IMR-90 (cell line): ENCODE measurements around the gene OR6V1. TPM values are rescaled to one million over a fixed set of nuclear protein-coding genes. Genes with fewer than 3 reads are reported as not detected.

Source experiments
- ATAC-seq: fragments of 200-7000 bp; cut with Tn5 transposase; 2 replicates; pipeline ENCODE4 v1.9.1; 2020; ENCODE audit warnings: low read depth, mild to moderate bottlenecking, moderate library complexity
- BruUV-seq: library from RNA; stranded (reverse); fragments of 400-500 nt; replicated peaks from 2 replicates; lab custom pipeline; 2021; lab: Mats Ljungman, UMichigan
- CTCF ChIA-PET: fragments of 300-600 bp; formaldehyde crosslinking; extraction: SDS; loops from one replicate; lab custom pipeline; 2021; ENCODE audit warnings: antibody characterized with exemption; lab: Yijun Ruan, JAX
- POLR2A ChIA-PET: fragments of 300-600 bp; sonication (Branson Sonifier 250); formaldehyde crosslinking; loops from one replicate; lab custom pipeline; 2022; ENCODE audit warnings: antibody characterized with exemption; ENCODE audit not compliant: unreplicated experiment; lab: Charles Lee
- DNase-seq: peaks from one replicate; pipeline ENCODE4 v3.0.0; 2013
- H2AFZ ChIP-seq: replicated peaks from 2 replicates; pipeline ENCODE3; 2013; ENCODE audit warnings: low read length, mild to moderate bottlenecking; ENCODE audit not compliant: poor library complexity
- H2AK5ac ChIP-seq: 2 replicates; pipeline ENCODE4 v1.6.1; 2013; ENCODE audit warnings: low read depth, low read length, inconsistent platforms
- H2AK9ac ChIP-seq: replicated peaks from 2 replicates; pipeline ENCODE3; 2013; ENCODE audit warnings: mild to moderate bottlenecking, low read depth, low read length, moderate library complexity; ENCODE audit not compliant: poor library complexity
- H2BK120ac ChIP-seq: 2 replicates; pipeline ENCODE4 v1.6.1; 2013; ENCODE audit warnings: low read depth, low read length, inconsistent platforms
- H2BK15ac ChIP-seq: 3 replicates; pipeline ENCODE4 v1.6.1; 2013; ENCODE audit warnings: low read depth, low read length, inconsistent platforms
- H2BK20ac ChIP-seq: 2 replicates; pipeline ENCODE4 v1.6.1; 2013; ENCODE audit warnings: low read depth, mild to moderate bottlenecking, inconsistent platforms, low read length, moderate library complexity
- H2BK5ac ChIP-seq: 2 replicates; pipeline ENCODE4 v1.6.1; 2013; ENCODE audit warnings: mild to moderate bottlenecking, low read depth, low read length, inconsistent platforms; ENCODE audit not compliant: poor library complexity, severe bottlenecking
- H3K14ac ChIP-seq: replicated peaks from 2 replicates; pipeline ENCODE4 v1.6.1; 2013; ENCODE audit warnings: low read depth, low read length, inconsistent platforms
- H3K18ac ChIP-seq: 2 replicates; pipeline ENCODE4 v1.6.1; 2013; ENCODE audit warnings: low read depth, low read length, control low read depth
- H3K23ac ChIP-seq: 2 replicates; pipeline ENCODE4 v1.6.1; 2013; ENCODE audit warnings: low read depth, low read length, inconsistent platforms
- H3K27ac ChIP-seq: 2 replicates; pipeline ENCODE4 v1.5.1; 2013; ENCODE audit warnings: mild to moderate bottlenecking, control low read depth, low read length; ENCODE audit not compliant: insufficient read depth
- H3K27me3 ChIP-seq: 2 replicates; pipeline ENCODE4 v1.6.1; 2013; ENCODE audit warnings: low read length; ENCODE audit not compliant: control insufficient read depth, insufficient read depth
- H3K36me3 ChIP-seq: 2 replicates; pipeline ENCODE4 v1.6.1; 2013; ENCODE audit warnings: low read length, mixed read lengths; ENCODE audit not compliant: control insufficient read depth, insufficient read depth
- H3K4ac ChIP-seq: 2 replicates; pipeline ENCODE4 v1.6.1; 2013; ENCODE audit warnings: low read depth, low read length, inconsistent platforms
- H3K4me1 ChIP-seq: 2 replicates; pipeline ENCODE4 v1.6.1; 2013; ENCODE audit warnings: low read length, mixed read lengths; ENCODE audit not compliant: control insufficient read depth, insufficient read depth
- H3K4me2 ChIP-seq: 2 replicates; pipeline ENCODE4 v1.6.1; 2013; ENCODE audit warnings: low read depth, mild to moderate bottlenecking, control low read depth, low read length, moderate library complexity
- H3K4me3 ChIP-seq: 2 replicates; pipeline ENCODE4 v1.5.1; 2013; ENCODE audit warnings: low read depth, mild to moderate bottlenecking, control low read depth, low read length, moderate library complexity; ENCODE audit not compliant: insufficient read depth
- H3K56ac ChIP-seq: 2 replicates; pipeline ENCODE4 v1.6.1; 2013; ENCODE audit warnings: low read length, inconsistent platforms; ENCODE audit not compliant: insufficient read depth; ENCODE audit errors: extremely low read depth
- H3K79me1 ChIP-seq, 2 experiments: 2 replicates each; pipeline ENCODE4 v1.6.1; 2013; ENCODE audit warnings: low read length in 2 of 2, inconsistent platforms in 1 of 2, low read depth in 1 of 2
- H3K9ac ChIP-seq: 2 replicates; pipeline ENCODE4 v1.6.1; 2013; ENCODE audit warnings: low read depth, low read length, control low read depth
- H3K9me1 ChIP-seq: 2 replicates; pipeline ENCODE4 v1.6.1; 2013; ENCODE audit warnings: low read length, inconsistent platforms; ENCODE audit not compliant: insufficient read depth
- H3K9me3 ChIP-seq: 2 replicates; pipeline ENCODE4 v1.6.1; 2013; ENCODE audit warnings: low read length; ENCODE audit not compliant: control insufficient read depth, insufficient read depth
- H4K20me1 ChIP-seq: 2 replicates; pipeline ENCODE4 v1.6.1; 2013; ENCODE audit warnings: low read length, inconsistent platforms; ENCODE audit not compliant: insufficient read depth
- H4K5ac ChIP-seq: 2 replicates; pipeline ENCODE4 v1.6.1; 2013; ENCODE audit warnings: mild to moderate bottlenecking, low read depth, low read length, control low read depth
- H4K8ac ChIP-seq, 2 experiments: 2 replicates each; pipeline ENCODE4 v1.6.1; 2013; ENCODE audit warnings: low read depth in 2 of 2, low read length in 2 of 2, control low read depth in 1 of 2, inconsistent platforms in 1 of 2
- H4K91ac ChIP-seq: 2 replicates; pipeline ENCODE4 v1.6.1; 2013; ENCODE audit warnings: low read depth, low read length, inconsistent platforms; ENCODE audit not compliant: insufficient read depth
- BHLHE40 ChIP-seq: fragments of 150-350 bp; IDR thresholded peaks from 2 replicates; pipeline ENCODE4 v1.6.1; 2016; ENCODE audit warnings: mild to moderate bottlenecking, low read depth, low read length
- CEBPB ChIP-seq: IDR thresholded peaks from 2 replicates; pipeline ENCODE4 v1.6.1; 2012; ENCODE audit warnings: low read depth, low read length, improper control_type of control experiment
- CHD1 ChIP-seq: IDR thresholded peaks from 2 replicates; pipeline ENCODE4 v1.6.1; 2012; ENCODE audit warnings: low read depth, low read length, improper control_type of control experiment
- FOS ChIP-seq: fragments of 150-350 bp; IDR thresholded peaks from 2 replicates; pipeline ENCODE4 v1.6.1; 2016; ENCODE audit warnings: low read depth, low read length
- MAFK ChIP-seq: IDR thresholded peaks from 2 replicates; pipeline ENCODE4 v1.6.1; 2012; ENCODE audit warnings: low read depth, low read length, improper control_type of control experiment
- MAZ ChIP-seq: IDR thresholded peaks from 2 replicates; pipeline ENCODE4 v1.6.1; 2012; ENCODE audit warnings: low read depth, mild to moderate bottlenecking, low read length, improper control_type of control experiment, moderate library complexity, borderline replicate concordance
- MXI1 ChIP-seq: IDR thresholded peaks from 2 replicates; pipeline ENCODE4 v1.6.1; 2012; ENCODE audit warnings: low read depth, mild to moderate bottlenecking, low read length, moderate library complexity, borderline replicate concordance
- NFE2L2 ChIP-seq: fragments of 150-350 bp; IDR thresholded peaks from 2 replicates; pipeline ENCODE4 v1.6.1; 2016; ENCODE audit warnings: low read depth, mild to moderate bottlenecking, low read length
- POLR2A ChIP-seq: IDR thresholded peaks from 2 replicates; pipeline ENCODE4 v1.6.1; 2012; ENCODE audit warnings: mild to moderate bottlenecking, low read depth, low read length
- RAD21 ChIP-seq: IDR thresholded peaks from 2 replicates; pipeline ENCODE4 v1.6.1; 2012; ENCODE audit warnings: low read length, improper control_type of control experiment
- RCOR1 ChIP-seq: IDR thresholded peaks from 2 replicates; pipeline ENCODE4 v1.6.1; 2012; ENCODE audit warnings: mild to moderate bottlenecking, low read length, improper control_type of control experiment; ENCODE audit not compliant: insufficient replicate concordance
- RFX5 ChIP-seq: IDR thresholded peaks from 2 replicates; pipeline ENCODE4 v1.8.0; 2012; ENCODE audit warnings: low read depth, mild to moderate bottlenecking, low read length, moderate library complexity
- SMC3 ChIP-seq: fragments of 150-350 bp; IDR thresholded peaks from 2 replicates; pipeline ENCODE4 v1.6.1; 2016; ENCODE audit warnings: low read depth, mild to moderate bottlenecking, antibody characterized with exemption, low read length, moderate library complexity
- dilution Hi-C: fragments of 300-500 bp; cut with HindIII; formaldehyde crosslinking; loops from one replicate; pipeline ENCODE4 v1.14.3; 2018; ENCODE audit warnings: low sequenced_read_pairs; ENCODE audit not compliant: unreplicated experiment
- in situ Hi-C: fragments of 300-500 bp; cut with MboI; formaldehyde crosslinking; loops from 3 replicates; pipeline ENCODE4 v1.14.3; 2019; ENCODE audit warnings: low sequenced_read_pairs, inconsistent platforms, mixed read lengths
- intact Hi-C: fragments of 100-400 bp; cut with micrococcal nuclease; formaldehyde crosslinking; loops from 2 replicates; pipeline ENCODE4 v1.10.0; 2022
- polyA plus RNA-seq, 3 experiments: library from polyadenylated mRNA; depleted of rRNA; stranded (reverse); fragments of >200 nt; gene quantifications; 2 replicates each; pipeline ENCODE4 v1.2.3, GENCODE V29; 2012; ENCODE audit warnings: low replicate concordance in 1 of 3
- total RNA-seq: library from RNA; depleted of rRNA; stranded (reverse); fragments of >200 nt; gene quantifications from 2 replicates; pipeline ENCODE4 v1.2.3, GENCODE V29; 2012
- TF ChIP-seq, protein P1 (sequence below): fragments of 150-350 bp; IDR thresholded peaks from 2 replicates; pipeline ENCODE4 v1.6.1; 2016; ENCODE audit warnings: low read depth, mild to moderate bottlenecking, low read length, moderate library complexity, borderline replicate concordance
- TF ChIP-seq, protein P2 (sequence below): conservative IDR thresholded peaks from 2 replicates; pipeline ENCODE4 v1.5.1; 2012; ENCODE audit warnings: mild to moderate bottlenecking, low read depth, low read length, improper control_type of control experiment
- TF ChIP-seq, protein P3 (sequence below): fragments of 150-350 bp; IDR thresholded peaks from 2 replicates; pipeline ENCODE4 v1.6.1; 2017; ENCODE audit warnings: mild to moderate bottlenecking, antibody characterized with exemption, low read length, low read depth

Gene OR6V1
- total and polyA plus RNA-seq, 2 of the 4 experiments (the other 2 are of a cell fraction) = not detected

DNA sequence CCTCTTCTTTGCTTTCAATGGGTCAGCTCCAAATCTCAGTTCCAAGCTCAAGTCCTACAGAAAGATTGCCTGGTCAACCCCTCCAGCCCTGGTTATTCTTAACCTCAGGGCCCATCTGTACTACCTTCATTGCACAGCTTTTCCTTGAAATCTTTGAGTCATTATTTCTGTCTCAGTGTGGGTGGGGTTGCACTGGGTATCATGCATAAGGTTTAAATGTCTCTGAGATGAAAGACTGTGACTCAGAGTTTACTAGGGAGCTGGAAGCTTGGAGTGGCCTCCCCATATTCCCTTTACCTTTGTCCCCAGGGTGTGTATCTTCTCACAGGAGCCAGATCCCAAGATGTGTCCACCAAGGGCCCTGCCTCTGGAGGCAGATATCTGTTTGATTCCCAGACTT is 3.3 kb upstream of the OR6V1 start:
- no peak for DNase-seq

More for the DNA sequence above, 3.3 kb upstream of the OR6V1 start:
- Histone ChIP-seq H3K4me2 (no peak overlapping the region), H3K14ac (no peak overlapping the region), H4K91ac (no peak overlapping the region), H3K9me1 (no peaks in the 10 kb centered on the region), H3K27ac (no peak overlapping the region), H3K9me3 (peaks cover 6% of the 10 kb centered on the region; the same call in 1 of the 2 replicates), H4K5ac (no peak overlapping the region), H3K4ac (no peak overlapping the region), H2BK120ac (no peak overlapping the region), H2BK15ac (no peak overlapping the region), H3K18ac (no peak overlapping the region), H3K56ac (no peak overlapping the region), H2BK20ac (no peak overlapping the region), H3K23ac (no peak overlapping the region), H2AFZ (no peak overlapping the region), H2AK9ac (no peak overlapping the region), H4K20me1 (no peaks in the 10 kb centered on the region), H4K8ac (no peak overlapping the region), H3K9ac (no peak overlapping the region), H3K4me1 (no peaks in the 10 kb centered on the region), H3K4me3 (no peak overlapping the region), H3K36me3 (no peaks in the 10 kb centered on the region), H3K79me1 (no peaks in the 10 kb centered on the region), H3K27me3 (no peaks in the 10 kb centered on the region), H2BK5ac (no peak overlapping the region), H2AK5ac (no peak overlapping the region)
- TF ChIP-seq, protein P1, sequence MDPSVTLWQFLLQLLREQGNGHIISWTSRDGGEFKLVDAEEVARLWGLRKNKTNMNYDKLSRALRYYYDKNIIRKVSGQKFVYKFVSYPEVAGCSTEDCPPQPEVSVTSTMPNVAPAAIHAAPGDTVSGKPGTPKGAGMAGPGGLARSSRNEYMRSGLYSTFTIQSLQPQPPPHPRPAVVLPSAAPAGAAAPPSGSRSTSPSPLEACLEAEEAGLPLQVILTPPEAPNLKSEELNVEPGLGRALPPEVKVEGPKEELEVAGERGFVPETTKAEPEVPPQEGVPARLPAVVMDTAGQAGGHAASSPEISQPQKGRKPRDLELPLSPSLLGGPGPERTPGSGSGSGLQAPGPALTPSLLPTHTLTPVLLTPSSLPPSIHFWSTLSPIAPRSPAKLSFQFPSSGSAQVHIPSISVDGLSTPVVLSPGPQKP = no peak
- no peak for TF ChIP-seq POLR2A
- no peak for TF ChIP-seq MAFK
- TF ChIP-seq, protein P2, sequence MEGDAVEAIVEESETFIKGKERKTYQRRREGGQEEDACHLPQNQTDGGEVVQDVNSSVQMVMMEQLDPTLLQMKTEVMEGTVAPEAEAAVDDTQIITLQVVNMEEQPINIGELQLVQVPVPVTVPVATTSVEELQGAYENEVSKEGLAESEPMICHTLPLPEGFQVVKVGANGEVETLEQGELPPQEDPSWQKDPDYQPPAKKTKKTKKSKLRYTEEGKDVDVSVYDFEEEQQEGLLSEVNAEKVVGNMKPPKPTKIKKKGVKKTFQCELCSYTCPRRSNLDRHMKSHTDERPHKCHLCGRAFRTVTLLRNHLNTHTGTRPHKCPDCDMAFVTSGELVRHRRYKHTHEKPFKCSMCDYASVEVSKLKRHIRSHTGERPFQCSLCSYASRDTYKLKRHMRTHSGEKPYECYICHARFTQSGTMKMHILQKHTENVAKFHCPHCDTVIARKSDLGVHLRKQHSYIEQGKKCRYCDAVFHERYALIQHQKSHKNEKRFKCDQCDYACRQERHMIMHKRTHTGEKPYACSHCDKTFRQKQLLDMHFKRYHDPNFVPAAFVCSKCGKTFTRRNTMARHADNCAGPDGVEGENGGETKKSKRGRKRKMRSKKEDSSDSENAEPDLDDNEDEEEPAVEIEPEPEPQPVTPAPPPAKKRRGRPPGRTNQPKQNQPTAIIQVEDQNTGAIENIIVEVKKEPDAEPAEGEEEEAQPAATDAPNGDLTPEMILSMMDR = no peak
- no peak for TF ChIP-seq RCOR1
- no peak for TF ChIP-seq CHD1
- TF ChIP-seq BHLHE40 = no peak
- TF ChIP-seq MXI1 = no peak
- TF ChIP-seq RFX5 = no peak
- no peak for TF ChIP-seq MAZ
- TF ChIP-seq FOS = no peak
- TF ChIP-seq RAD21 = no peak
- no peak for TF ChIP-seq NFE2L2
- no peak for TF ChIP-seq SMC3
- TF ChIP-seq CEBPB = no peak
- TF ChIP-seq, protein P3, sequence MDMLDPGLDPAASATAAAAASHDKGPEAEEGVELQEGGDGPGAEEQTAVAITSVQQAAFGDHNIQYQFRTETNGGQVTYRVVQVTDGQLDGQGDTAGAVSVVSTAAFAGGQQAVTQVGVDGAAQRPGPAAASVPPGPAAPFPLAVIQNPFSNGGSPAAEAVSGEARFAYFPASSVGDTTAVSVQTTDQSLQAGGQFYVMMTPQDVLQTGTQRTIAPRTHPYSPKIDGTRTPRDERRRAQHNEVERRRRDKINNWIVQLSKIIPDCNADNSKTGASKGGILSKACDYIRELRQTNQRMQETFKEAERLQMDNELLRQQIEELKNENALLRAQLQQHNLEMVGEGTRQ = no peak
- ATAC-seq = no peak
- no TSS peak for BruUV-seq
- intact Hi-C loops = no loop called here
- dilution Hi-C loops = no loop called here
- ChIA-PET CTCF (interaction anchor here (1.1 kb wide), 1 partner anchor 166 kb away, joined by 3 read pairs; no protein-coding TSS in a partner anchor), POLR2A (no interaction called here)
- in situ Hi-C loops = no loop called here
